ENCODE results near the gene AGMAT. TPM values are rescaled to one million over a fixed set of nuclear protein-coding genes. Genes with fewer than 3 reads are reported as not detected.

The AGMAT gene
- total and polyA plus RNA-seq, 2 of the 13 experiments (the other 11 are each of a cell fraction or from before 2014, with no cell fraction given): 59.1 to 174 TPM

GRCh38 chr1:15603050-15603965 is 18.5 kb upstream of the AGMAT start (continued):
- TF ChIP-seq RERE (CRISPR knock-in tag; IDR thresholded peaks at IDR 0.05; ENCODE audit: low read depth) (peak; percentile 48; the same call in 1 of the 2 replicates), PRDM15 (CRISPR knock-in tag; IDR thresholded peaks at IDR 0.05) (no peak), CHD2 (IDR thresholded peaks at IDR 0.05; ENCODE audit: low read depth, low read length) (0 out of 2 replicates have a peak, but pooled peaks have one; percentile 23), ZNF737 (CRISPR knock-in tag; IDR thresholded peaks at IDR 0.05; ENCODE audit: borderline replicate concordance) (no peak), EZH2 (conservative IDR thresholded peaks at IDR 0.05; ENCODE audit: low read depth, low read length) (no peak), CREB1 (IDR thresholded peaks at IDR 0.05) (peak; percentile 68), CREB1 (CRISPR knock-in tag; IDR thresholded peaks at IDR 0.05) (peak; percentile 78; the same call in 1 of the 2 replicates), ZNF362 (CRISPR knock-in tag; IDR thresholded peaks at IDR 0.05; ENCODE audit: borderline replicate concordance) (0 out of 2 replicates have a peak, but pooled peaks have one; percentile 3), ZNF883 (CRISPR knock-in tag; IDR thresholded peaks at IDR 0.05; ENCODE audit: not compliant biosample characterization) (peak; percentile 82), MEIS2 (CRISPR knock-in tag; IDR thresholded peaks at IDR 0.05) (peak; percentile 53; the same call in 1 of the 2 replicates), PLSCR1 (CRISPR knock-in tag; IDR thresholded peaks at IDR 0.05; ENCODE audit: borderline replicate concordance) (no peak)
